ENCODE results near the gene APC2.
"Not testable (repeated sequence)": the region's sequence is repeated elsewhere in the genome, so short reads cannot be mapped to it uniquely, and the experiment has no call there.

The APC2 gene

DNA sequence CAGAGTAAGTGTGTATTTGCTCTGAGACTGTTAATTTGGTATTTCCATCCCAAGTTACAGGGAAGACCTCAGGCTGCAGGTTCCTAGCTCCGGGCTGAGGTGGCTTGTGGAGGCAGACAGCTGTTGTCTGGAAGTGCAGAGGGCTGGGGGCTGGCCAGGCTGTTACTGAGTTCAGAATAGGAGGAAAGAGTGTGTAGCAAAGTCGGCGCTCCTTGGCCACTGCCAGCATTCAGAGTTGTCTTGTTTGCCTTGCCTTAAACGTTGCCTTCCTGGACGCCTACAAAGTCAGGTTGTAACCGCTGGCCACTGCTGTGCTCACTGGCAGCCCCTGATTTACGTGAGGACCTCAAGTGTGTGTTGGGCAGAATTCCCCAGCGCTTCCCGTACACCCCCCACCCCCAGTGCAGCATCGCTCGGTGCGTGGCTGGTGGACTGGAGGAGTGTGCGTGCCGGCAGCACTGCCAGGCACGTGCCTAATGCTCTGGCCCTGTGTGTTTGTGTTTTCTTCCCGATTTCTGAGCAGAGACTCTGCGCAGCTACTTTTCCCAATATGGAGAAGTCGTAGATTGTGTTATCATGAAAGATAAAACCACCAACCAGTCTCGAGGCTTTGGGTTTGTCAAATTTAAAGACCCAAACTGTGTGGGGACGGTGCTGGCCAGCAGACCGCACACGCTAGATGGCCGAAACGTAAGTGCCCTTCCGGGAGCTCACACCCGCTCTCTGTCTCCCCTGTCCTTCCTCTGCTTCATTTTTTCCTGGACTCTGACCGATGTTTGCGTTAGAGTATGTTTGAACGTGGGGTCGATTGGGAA lies 32.0 kb upstream of the APC2 start:
- H3K4me3 ChIP-seq (ENCODE audit: low read depth, low read length), result no peak overlapping the region
- TF ChIP-seq, protein P1, sequence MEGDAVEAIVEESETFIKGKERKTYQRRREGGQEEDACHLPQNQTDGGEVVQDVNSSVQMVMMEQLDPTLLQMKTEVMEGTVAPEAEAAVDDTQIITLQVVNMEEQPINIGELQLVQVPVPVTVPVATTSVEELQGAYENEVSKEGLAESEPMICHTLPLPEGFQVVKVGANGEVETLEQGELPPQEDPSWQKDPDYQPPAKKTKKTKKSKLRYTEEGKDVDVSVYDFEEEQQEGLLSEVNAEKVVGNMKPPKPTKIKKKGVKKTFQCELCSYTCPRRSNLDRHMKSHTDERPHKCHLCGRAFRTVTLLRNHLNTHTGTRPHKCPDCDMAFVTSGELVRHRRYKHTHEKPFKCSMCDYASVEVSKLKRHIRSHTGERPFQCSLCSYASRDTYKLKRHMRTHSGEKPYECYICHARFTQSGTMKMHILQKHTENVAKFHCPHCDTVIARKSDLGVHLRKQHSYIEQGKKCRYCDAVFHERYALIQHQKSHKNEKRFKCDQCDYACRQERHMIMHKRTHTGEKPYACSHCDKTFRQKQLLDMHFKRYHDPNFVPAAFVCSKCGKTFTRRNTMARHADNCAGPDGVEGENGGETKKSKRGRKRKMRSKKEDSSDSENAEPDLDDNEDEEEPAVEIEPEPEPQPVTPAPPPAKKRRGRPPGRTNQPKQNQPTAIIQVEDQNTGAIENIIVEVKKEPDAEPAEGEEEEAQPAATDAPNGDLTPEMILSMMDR (IDR thresholded peaks at IDR 0.05; ENCODE audit: insufficient read depth, low read depth, low read length, missing control alignments), result no peak
- no peak for DNase-seq (ENCODE audit: low read depth)

DNA sequence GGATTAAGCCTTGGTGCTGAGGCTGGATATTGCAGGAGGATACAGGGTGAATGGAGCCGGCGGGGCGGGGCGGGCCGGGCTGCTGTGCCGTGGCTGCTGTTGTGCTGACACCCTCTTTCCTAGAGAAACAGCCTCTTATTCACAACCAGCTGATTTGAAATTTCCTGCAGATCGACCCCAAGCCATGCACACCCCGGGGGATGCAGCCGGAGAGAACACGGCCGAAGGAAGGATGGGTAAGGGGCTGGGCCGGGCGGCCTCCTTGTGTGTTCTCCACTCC lies 31.5 kb upstream of the APC2 start:
- TF ChIP-seq, protein P1 (IDR thresholded peaks at IDR 0.05; ENCODE audit: insufficient read depth, low read depth, low read length, missing control alignments), result no peak
- no peak for DNase-seq (ENCODE audit: low read depth)
- H3K4me3 ChIP-seq (ENCODE audit: low read depth, low read length), result no peak overlapping the region

DNA sequence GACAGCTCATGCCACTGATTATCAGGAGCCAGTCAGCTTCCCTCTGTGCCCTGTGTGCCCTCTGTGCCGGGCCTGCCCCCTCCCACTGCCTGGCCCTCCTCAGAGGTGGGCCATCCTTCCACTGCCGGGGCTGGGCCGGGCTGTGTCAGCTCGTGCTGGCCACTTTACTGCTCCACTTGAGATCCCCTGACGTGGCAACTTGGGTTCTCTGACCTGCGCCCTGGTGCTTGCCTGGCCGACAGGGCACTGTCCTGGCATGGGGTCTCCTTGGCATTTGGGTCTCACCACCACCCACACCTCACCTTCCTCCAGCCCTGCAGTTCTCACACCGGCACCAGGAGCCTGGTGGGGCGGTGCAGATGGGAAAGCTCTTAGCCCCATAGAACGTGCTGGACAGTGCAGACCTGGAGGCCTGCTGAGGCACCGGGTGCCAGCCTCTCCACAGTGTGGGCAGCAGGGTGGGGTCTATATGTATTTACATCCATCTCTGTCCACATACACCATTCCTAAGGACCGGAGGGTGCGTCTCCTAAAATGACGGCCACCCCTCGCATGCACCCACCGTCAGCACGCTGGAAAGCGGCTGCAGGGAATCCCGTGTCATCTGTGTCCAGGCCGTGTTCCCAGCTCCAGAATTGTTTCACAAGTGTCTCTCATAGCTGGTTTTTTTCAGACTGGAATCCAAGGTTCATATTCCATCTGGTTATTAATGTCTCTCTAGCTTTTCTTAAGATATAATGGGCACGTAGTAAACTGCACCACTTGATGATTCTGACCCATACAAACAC lies 30.8 kb upstream of the APC2 start:
- no peak overlapping the region for H3K4me3 ChIP-seq (ENCODE audit: low read depth, low read length)
- TF ChIP-seq, protein P1 (IDR thresholded peaks at IDR 0.05; ENCODE audit: insufficient read depth, low read depth, low read length, missing control alignments), result no peak
- no peak for DNase-seq (ENCODE audit: low read depth)

DNA sequence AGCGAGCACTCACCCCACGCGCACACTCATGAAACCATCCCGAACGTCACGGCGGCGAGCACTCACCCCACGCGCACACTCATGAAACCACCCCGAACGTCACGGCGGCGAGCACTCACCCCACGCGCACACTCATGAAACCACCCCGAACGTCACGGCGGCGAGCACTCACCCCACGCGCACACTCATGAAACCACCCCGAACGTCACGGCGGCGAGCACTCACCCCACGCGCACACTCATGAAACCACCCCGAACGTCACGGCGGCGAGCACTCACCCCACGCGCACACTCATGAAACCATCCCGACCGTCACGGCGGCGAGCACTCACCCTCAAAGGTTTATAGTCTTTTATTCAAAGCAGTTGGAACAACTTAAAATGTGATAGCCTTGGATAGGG lies 29.8 kb upstream of the APC2 start:
- DNase-seq (ENCODE audit: low read depth); H3K4me3 ChIP-seq (ENCODE audit: low read depth, low read length): not testable (repeated sequence)

DNA sequence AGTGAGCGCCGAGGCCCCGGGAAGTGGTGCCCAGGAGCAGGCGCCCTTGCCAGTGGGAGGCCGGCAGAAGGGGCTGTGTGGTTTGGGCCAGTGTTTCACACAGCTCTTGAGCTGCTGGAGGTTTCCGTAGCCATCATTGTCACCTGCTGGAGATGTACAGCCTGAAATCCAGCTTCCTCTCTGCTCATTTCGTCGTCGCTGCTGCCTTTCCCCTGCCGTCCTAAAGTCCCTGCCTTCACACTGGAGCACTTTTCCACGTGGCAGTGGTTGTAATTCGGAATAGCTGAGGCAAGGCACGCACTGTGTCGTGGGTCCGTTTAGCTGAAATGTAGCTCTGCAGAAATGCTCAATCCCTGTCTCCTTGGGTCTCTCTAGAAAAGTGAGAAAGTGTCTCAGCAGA lies 29.3 kb upstream of the APC2 start:
- H3K4me3 ChIP-seq (ENCODE audit: low read depth, low read length), result no peak overlapping the region
- TF ChIP-seq, protein P1 (IDR thresholded peaks at IDR 0.05; ENCODE audit: insufficient read depth, low read depth, low read length, missing control alignments), result no peak
- no peak for DNase-seq (ENCODE audit: low read depth)

DNA sequence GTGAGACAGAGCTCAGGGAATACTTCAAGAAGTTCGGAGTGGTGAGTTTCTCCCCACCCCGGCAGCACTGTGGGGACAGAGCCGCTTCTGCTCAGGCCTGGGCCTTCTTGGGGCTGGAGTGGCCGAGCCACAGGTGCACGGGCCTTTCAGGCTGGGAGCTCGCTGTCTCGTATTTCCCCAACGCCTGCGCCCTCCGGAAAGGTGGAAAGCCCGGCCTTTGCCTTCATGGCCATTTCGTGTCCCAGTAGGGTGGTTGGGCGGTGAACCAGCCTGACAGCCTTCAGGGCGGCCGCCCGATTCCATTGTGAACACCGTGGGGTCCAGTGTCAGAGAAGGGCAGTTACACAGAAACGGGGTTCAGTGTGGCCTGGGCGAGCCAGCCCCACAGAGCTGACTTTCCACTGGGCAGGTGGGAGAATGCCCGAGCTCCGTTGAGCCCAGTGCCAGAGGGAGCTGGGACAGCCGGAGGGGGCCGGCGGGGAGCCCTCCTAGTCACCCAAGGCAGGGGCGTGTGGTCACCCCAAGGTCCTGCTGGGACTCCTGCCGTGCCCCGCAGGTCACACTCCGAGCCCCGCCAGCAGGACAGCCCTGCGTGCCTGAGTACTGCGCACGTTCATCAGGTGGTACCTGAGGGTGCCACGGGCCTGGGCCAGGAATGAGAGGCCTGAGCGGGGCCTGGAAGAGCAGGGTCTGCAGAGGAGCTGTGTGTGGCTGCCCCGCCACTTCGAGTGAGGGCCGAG lies 28.5 kb upstream of the APC2 start:
- no peak overlapping the region for H3K4me3 ChIP-seq (ENCODE audit: low read depth, low read length)
- no peak for DNase-seq (ENCODE audit: low read depth)
- TF ChIP-seq, protein P1 (IDR thresholded peaks at IDR 0.05; ENCODE audit: insufficient read depth, low read depth, low read length, missing control alignments), result no peak

DNA sequence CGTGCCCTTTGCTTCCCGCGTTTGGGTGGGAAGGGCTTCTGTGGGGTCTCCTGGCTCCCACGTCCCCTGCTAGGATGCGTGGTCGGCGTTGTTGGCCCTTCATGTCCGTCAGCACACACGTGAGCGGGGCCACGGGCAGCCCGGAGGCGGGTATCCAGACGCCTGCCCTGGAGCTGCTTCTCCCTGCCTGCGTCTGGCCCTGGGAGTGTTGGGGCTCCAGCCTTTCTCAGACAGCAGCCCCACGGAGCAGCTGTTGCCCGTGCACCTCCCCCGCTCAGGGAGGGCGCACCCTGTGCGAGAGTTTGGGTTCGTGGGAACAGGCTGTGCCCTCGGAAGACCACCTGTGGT lies 28.0 kb upstream of the APC2 start:
- H3K4me3 ChIP-seq (ENCODE audit: low read depth, low read length), result no peak overlapping the region
- TF ChIP-seq, protein P1 (IDR thresholded peaks at IDR 0.05; ENCODE audit: insufficient read depth, low read depth, low read length, missing control alignments), result no peak
- no peak for DNase-seq (ENCODE audit: low read depth)

All from GM12865 (cell line).